GM23248 (cell line): ENCODE data around the gene RBFOX2.

Source experiments
- EZH2 ChIP-seq: fragments of 200-600 bp; sonication (generic); IDR thresholded peaks from 2 replicates; pipeline ENCODE4 v1.6.1; 2018; ENCODE audit warnings: antibody characterized with exemption, mild to moderate bottlenecking; ENCODE audit not compliant: insufficient read depth, poor library complexity, severe bottlenecking
- EZH2phosphoT487 ChIP-seq: fragments of 200-600 bp; sonication (generic); IDR thresholded peaks from 2 replicates; pipeline ENCODE4 v1.6.1; 2018; ENCODE audit warnings: antibody characterized with exemption, moderate library complexity, mild to moderate bottlenecking, low read depth; ENCODE audit not compliant: insufficient read depth

GRCh38 chr22:35850831-35851230, 177.8 kb downstream of the RBFOX2 start:
- TF ChIP-seq EZH2 (no peak), EZH2phosphoT487 (no peak)
